GM12878 (cell line): ENCODE results near the gene UXS1. TPM values are rescaled to one million over a fixed set of nuclear protein-coding genes. Genes with fewer than 3 reads are reported as not detected.
A peak's percentile ranks its signal among the peaks of the same experiment; 100 is the strongest.

ENCODE experiments used
- ATAC-seq: fragments of 200-7000 bp; cut with Tn5 transposase; 3 replicates; pipeline ENCODE4 v1.9.1; 2020; ENCODE audit warnings: mild to moderate bottlenecking, moderate library complexity
- Bru-seq: library from RNA; stranded (reverse); fragments of 400-500 nt; gene quantifications from one replicate; lab custom pipeline; 2021; lab: Mats Ljungman, UMichigan
- BruChase-seq, 2 experiments: library from RNA; stranded (reverse); fragments of 400-500 nt; gene quantifications; one replicate each; lab custom pipeline; 2021; lab: Mats Ljungman, UMichigan
- BruUV-seq: library from RNA; stranded (reverse); fragments of 400-500 nt; replicated peaks from 2 replicates; lab custom pipeline; 2021; lab: Mats Ljungman, UMichigan
- CTCF ChIA-PET: fragments of 300-600 bp; sonication (Branson Sonifier 250); formaldehyde crosslinking; extraction: SDS; loops from one replicate; lab custom pipeline; 2021; ENCODE audit warnings: inconsistent platforms; lab: Yijun Ruan, JAX
- POLR2A ChIA-PET: fragments of 350-600 bp; formaldehyde crosslinking; extraction: SDS; loops from one replicate; lab custom pipeline; 2021; ENCODE audit warnings: inconsistent platforms; lab: Charles Lee
- RAD21 ChIA-PET: fragments of 300-600 bp; sonication (Branson Sonifier 250); formaldehyde crosslinking; loops from one replicate; lab custom pipeline; 2023; ENCODE audit warnings: antibody characterized with exemption; ENCODE audit not compliant: unreplicated experiment; lab: Charles Lee
- SMC1A ChIA-PET: fragments of 300-600 bp; sonication (Branson Sonifier 250); formaldehyde crosslinking; loops from one replicate; lab custom pipeline; 2023; ENCODE audit not compliant: unreplicated experiment, uncharacterized antibody; lab: Charles Lee
- DNase-seq: peaks from one replicate; pipeline ENCODE4 v3.0.0-alpha.2; 2011; ENCODE audit warnings: low read depth, low spot score
- FAIRE-seq: peaks from 3 replicates; lab custom pipeline; 2011; peaks lifted over from hg19 to GRCh38; lab: Jason Lieb, UNC
- H2AFZ ChIP-seq: 2 replicates; pipeline ENCODE4 v1.6.0; 2011; ENCODE audit warnings: low read depth, low read length, control low read depth; ENCODE audit not compliant: control insufficient read depth
- H3K27ac ChIP-seq: 2 replicates; pipeline ENCODE4 v1.5.1; 2011; ENCODE audit warnings: control low read depth; ENCODE audit not compliant: control insufficient read depth, insufficient read depth
- H3K27me3 ChIP-seq, 2 experiments: replicated peaks in 1 of 2; 2 replicates each; pipeline versions ENCODE4 v1.6.0 to v1.6.1; 2011; ENCODE audit warnings: low read length in 1 of 2; ENCODE audit not compliant: control insufficient read depth in 2 of 2, insufficient read depth in 2 of 2
- H3K36me3 ChIP-seq, 2 experiments: 2 replicates each; pipeline ENCODE4 v1.5.1; 2011; ENCODE audit warnings: low read length in 1 of 2; ENCODE audit not compliant: control insufficient read depth in 2 of 2, insufficient read depth in 2 of 2
- H3K4me1 ChIP-seq: 2 replicates; pipeline ENCODE4 v1.6.1; 2011; ENCODE audit warnings: mild to moderate bottlenecking, low read length, moderate library complexity, mixed read lengths; ENCODE audit not compliant: control insufficient read depth, insufficient read depth
- H3K4me2 ChIP-seq: 2 replicates; pipeline ENCODE4 v1.6.0; 2011; ENCODE audit warnings: control low read depth; ENCODE audit not compliant: control insufficient read depth, insufficient read depth
- H3K4me3 ChIP-seq: fragments of 200-600 bp; sonication (generic); 2 replicates; pipeline ENCODE4 v1.5.1; 2016
- H3K79me2 ChIP-seq: 2 replicates; pipeline ENCODE4 v1.6.0; 2011; ENCODE audit warnings: low read length; ENCODE audit not compliant: control insufficient read depth, insufficient read depth
- H3K9ac ChIP-seq: 2 replicates; pipeline ENCODE4 v1.8.0; 2011; ENCODE audit warnings: low read length, control low read depth, mixed read lengths; ENCODE audit not compliant: control insufficient read depth, insufficient read depth
- H3K9me3 ChIP-seq: replicated peaks from 3 replicates; pipeline ENCODE4 v1.5.1; 2011; ENCODE audit warnings: mild to moderate bottlenecking, low read length; ENCODE audit not compliant: control insufficient read depth, insufficient read depth
- H4K20me1 ChIP-seq: 2 replicates; pipeline ENCODE4 v1.6.0; 2011; ENCODE audit not compliant: control insufficient read depth, insufficient read depth
- ASH2L ChIP-seq: fragments of 300-600, 200-600 bp; sonication (generic); IDR thresholded peaks from 2 replicates; pipeline ENCODE4 v1.6.1; 2017; ENCODE audit warnings: low read depth, mild to moderate bottlenecking, borderline replicate concordance
- EED ChIP-seq: sonication (generic); IDR thresholded peaks from 2 replicates; pipeline ENCODE4 v1.6.1; 2016; ENCODE audit warnings: antibody characterized with exemption, low read depth
- HDGF ChIP-seq: fragments of 450-650 bp; IDR thresholded peaks from 2 replicates; pipeline ENCODE4 v1.6.1; 2016; ENCODE audit warnings: antibody characterized with exemption
- IRF5 ChIP-seq: fragments of 450-650 bp; IDR thresholded peaks from 2 replicates; pipeline ENCODE4 v1.6.1; 2017; ENCODE audit warnings: borderline replicate concordance
- NKRF ChIP-seq: fragments of 450-650 bp; conservative IDR thresholded peaks from 2 replicates; pipeline ENCODE4 v1.6.1; 2017; ENCODE audit warnings: mild to moderate bottlenecking, moderate library complexity
- NRF1 ChIP-seq: conservative IDR thresholded peaks from 2 replicates; pipeline ENCODE4 v1.6.1; 2011; ENCODE audit warnings: mild to moderate bottlenecking, low read depth, low read length, improper control_type of control experiment
- PML ChIP-seq: IDR thresholded peaks from 2 replicates; pipeline ENCODE4 v1.6.1; 2012; ENCODE audit warnings: low read length, inconsistent platforms
- POLR2A ChIP-seq: IDR thresholded peaks from 2 replicates; pipeline ENCODE4 v1.6.1; 2011; ENCODE audit warnings: low read depth, mild to moderate bottlenecking, low read length
- RELB ChIP-seq: fragments of 450-650 bp; IDR thresholded peaks from 2 replicates; pipeline ENCODE4 v1.6.1; 2017; ENCODE audit warnings: low read depth, mild to moderate bottlenecking, moderate library complexity
- STAT3 ChIP-seq: IDR thresholded peaks from 2 replicates; pipeline ENCODE4 v1.6.1; 2011; ENCODE audit warnings: low read depth, low read length, improper control_type of control experiment
- SUZ12 ChIP-seq: fragments of 200-600 bp; sonication (generic); IDR thresholded peaks from one replicate; pipeline ENCODE4 v1.6.1; 2018; ENCODE audit warnings: antibody characterized with exemption, mild to moderate bottlenecking; ENCODE audit not compliant: unreplicated experiment
- TAF1 ChIP-seq: IDR thresholded peaks from 2 replicates; pipeline ENCODE4 v1.6.1; 2011; ENCODE audit warnings: mild to moderate bottlenecking, low read depth, low read length, borderline replicate concordance
- WGBS: methylation state at CpG from one replicate; pipeline ENCODE4 v1.1.6; 2016; ENCODE audit warnings: low lambda C conversion rate; ENCODE audit not compliant: insufficient replicate concordance, insufficient coverage; ENCODE audit errors: missing lambda C conversion rate; 5-methylcytosine and 5-hydroxymethylcytosine counted together
- in situ Hi-C: fragments of 300-500 bp; cut with MboI; formaldehyde crosslinking; loops from 9 replicates; pipeline ENCODE4 v1.14.3; 2018; ENCODE audit warnings: mixed read lengths
- intact Hi-C: fragments of 100-400 bp; cut with micrococcal nuclease; formaldehyde crosslinking; loops from one replicate; pipeline ENCODE4 v1.14.2; 2022; ENCODE audit not compliant: unreplicated experiment
- long read RNA-seq, 2 experiments: library from polyadenylated mRNA; unstranded; transcript quantifications; one replicate each; pipeline ENCODE4 v2.0.0, GENCODE V29; 2019 to 2020
- polyA minus RNA-seq, 3 experiments: library from RNA; depleted of rRNA, polyadenylated mRNA; stranded (reverse); fragments of >200 nt; gene quantifications; 2 replicates each; pipeline ENCODE4 v1.2.3, GENCODE V29; 2011
- polyA plus RNA-seq, 11 experiments: library from polyadenylated mRNA; depleted of rRNA in 4 of 11; unstranded in 6 of 11; stranded (reverse) in 5 of 11; fragments of >200 nt; fragmentation: Nextera tagmentation in 4 of 11; fragmentation: Illumina TruSeq in 1 of 11; extraction: Ambion mirVana in 4 of 11; extraction: Trizol in 1 of 11; gene quantifications; 1 replicate in 1 of 11; 2 replicates in 10 of 11; pipeline versions ENCODE4 v1.2.1 to v1.2.3, GENCODE V29; 2011 to 2016; ENCODE audit warnings: inconsistent platforms in 2 of 11, missing spikeins in 2 of 11, low read depth in 1 of 11
- total RNA-seq, 4 experiments: library from RNA; depleted of rRNA in 3 of 4; stranded (reverse); fragments of >200 nt in 3 of 4; fragmentation: Illumina TruSeq in 1 of 4; extraction: Trizol in 1 of 4; gene quantifications; 2 replicates each; pipeline versions ENCODE4 v1.2.1 to v1.2.3, GENCODE V29; 2013 to 2021

Gene UXS1
- total RNA-seq (2013; cell fraction: nucleolus; rRNA removed): 59.8 and 62.8 TPM in 2 replicates
- total RNA-seq (2014; rRNA removed) (14.6 and 18.0 TPM in 2 replicates), total RNA-seq (2014; rRNA removed; fragmentation: Illumina TruSeq; extraction: Trizol) (13.2 and 13.6 TPM in 2 replicates), total RNA-seq (2021) (22.9 and 25.4 TPM in 2 replicates), polyA plus RNA-seq (2011; rRNA removed) (18.4 and 24.0 TPM in 2 replicates), polyA plus RNA-seq (2014; fragmentation: Illumina TruSeq; extraction: Trizol) (25.4 and 33.4 TPM in 2 replicates), polyA plus RNA-seq (2014; fragmentation: Nextera tagmentation; extraction: Ambion mirVana) (10 to 100 TPM in 1 of 2 experiments, 1 to 10 TPM in 1; 6.0 to 10.5 TPM), polyA plus RNA-seq (2014; rRNA removed) (21.2 and 25.2 TPM in 2 replicates), polyA plus RNA-seq (2016; fragmentation: Nextera tagmentation; extraction: Ambion mirVana) (10 to 100 TPM; 24.0 to 24.9 TPM), polyA minus RNA-seq (2011; rRNA and poly(A)+ RNA removed) (35.3 and 52.3 TPM in 2 replicates), Bru-seq, nascent RNA (percentile 72 among the genes with signal in this experiment), BruChase-seq, experiment 1, labeled RNA remaining after a 6-hour chase (percentile 68 among the genes with signal in this experiment), BruChase-seq, experiment 2, labeled RNA remaining after a 2-hour chase (percentile 68 among the genes with signal in this experiment)
- 10.8 TPM for polyA plus RNA-seq (2011; ENCODE audit: low read depth)
- polyA plus RNA-seq (2011; cell fraction: cytosol; rRNA removed): 17.3 and 24.1 TPM in 2 replicates
- 32.5 and 36.5 TPM in 2 replicates for polyA plus RNA-seq (2011; cell fraction: nucleus; rRNA removed)
- 15.7 and 17.2 TPM in 2 replicates for polyA plus RNA-seq (2012)
- 10.4 and 13.9 TPM in 2 replicates for polyA minus RNA-seq (2011; cell fraction: cytosol; rRNA and poly(A)+ RNA removed)
- 27.9 and 39.3 TPM in 2 replicates for polyA minus RNA-seq (2011; cell fraction: nucleus; rRNA and poly(A)+ RNA removed)
- long read RNA-seq, experiment 1, transcript UXS1-203 (15 exons, 1,839 nt): major isoform, 8 of 15 reads
- long read RNA-seq, experiment 1, partial matches to known transcripts: 0 of 15 reads
- long read RNA-seq, experiment 1, other reads (novel, unspliced or antisense): 4 of 15 reads
- long read RNA-seq, experiment 2, transcript UXS1-203 (15 exons, 1,839 nt): major isoform, 69 of 122 reads
- long read RNA-seq, experiment 2, transcript UXS1-201 (15 exons, 2,099 nt): minor isoform, 20 of 122 reads
- long read RNA-seq, experiment 2, partial matches to known transcripts: 7 of 122 reads
- long read RNA-seq, experiment 2, other reads (novel, unspliced or antisense): 25 of 122 reads

GRCh38 chr2:106193977-106194778, at the start of gene UXS1:
TSS of gene UXS1 (minus strand) at chr2:106194301. CDS start at chr2:106194241, 60 bp downstream.
- peak within 1 kb of the TSS; percentile 88 for H3K9ac ChIP-seq
- ChIA-PET POLR2A (interaction anchor here (0.6 to 1.0 kb wide), 2 partner anchors 388 to 864 kb away, joined by 3 read pairs; partner anchors contain the start of gene TGFBRAP1), CTCF (interaction anchor here (0.6 kb wide), 1 partner anchor 785 kb away, joined by 3 read pairs; no protein-coding TSS in a partner anchor), RAD21 (interaction anchor here (0.8 to 1.7 kb wide), 2 partner anchors 11 to 87 kb away, joined by 3 to 10 read pairs; no protein-coding TSS in a partner anchor), SMC1A (interaction anchor here (1.3 to 1.6 kb wide), 2 partner anchors 88 to 391 kb away, joined by 3 to 9 read pairs; no protein-coding TSS in a partner anchor)
- under 1% methylated on average over 56 of the region's 93 CpGs for WGBS
- intact Hi-C loops (loop anchor here (2.0 to 5.0 kb wide), 2 partner anchors 87 to 447 kb away; no protein-coding TSS in a partner anchor), in situ Hi-C loops (no loop called here)
- peaks cover 9% of the 10 kb centered on the region for H3K4me1 ChIP-seq
- peak; percentile 78 for DNase-seq
- H3K27ac ChIP-seq: peak within 1 kb of the TSS; percentile 69
- H4K20me1 ChIP-seq: no peaks in the 10 kb centered on the region
- H3K9me3 ChIP-seq: no peaks in the 10 kb centered on the region
- H2AFZ ChIP-seq: peak within 1 kb of the TSS; percentile 95
- no peaks in the 10 kb centered on the region for H3K36me3 ChIP-seq
- H3K79me2 ChIP-seq: peaks cover 33% of the 10 kb centered on the region
- no TSS peak for BruUV-seq
- peak within 1 kb of the TSS; percentile 92 for H3K4me3 ChIP-seq
- H3K27me3 ChIP-seq: no peaks in the 10 kb centered on the region
- peak; percentile 78 for ATAC-seq
- peak; percentile 80 for FAIRE-seq
- peak within 1 kb of the TSS; percentile 92 for H3K4me2 ChIP-seq
- TF ChIP-seq TAF1 (peak; percentile 77; the same call in 1 of the 2 replicates), IRF5 (no peak), RELB (peak; percentile 47), STAT3 (no peak), POLR2A (peak; percentile 92), SUZ12 (no peak), ASH2L (peak; percentile 53; the same call in 1 of the 2 replicates), HDGF (peak; percentile 67; the same call in 1 of the 2 replicates), NRF1 (peak; percentile 68), PML (no peak; the same call in 1 of the 2 replicates), EED (0 out of 2 replicates have a peak, but pooled peaks have one; percentile 24), NKRF (peak; percentile 87)
